Kidney capillary endothelial cell (primary cell): ENCODE measurements around the gene VARS2.
"Not testable (repeated sequence)": the region's sequence is repeated elsewhere in the genome, so short reads cannot be mapped to it uniquely, and the experiment has no call there.

Experiments used
- DNase-seq: peaks from one replicate; pipeline ENCODE4 v3.0.0-alpha.2; 2018; ENCODE audit warnings: low spot score

Gene VARS2

DNA sequence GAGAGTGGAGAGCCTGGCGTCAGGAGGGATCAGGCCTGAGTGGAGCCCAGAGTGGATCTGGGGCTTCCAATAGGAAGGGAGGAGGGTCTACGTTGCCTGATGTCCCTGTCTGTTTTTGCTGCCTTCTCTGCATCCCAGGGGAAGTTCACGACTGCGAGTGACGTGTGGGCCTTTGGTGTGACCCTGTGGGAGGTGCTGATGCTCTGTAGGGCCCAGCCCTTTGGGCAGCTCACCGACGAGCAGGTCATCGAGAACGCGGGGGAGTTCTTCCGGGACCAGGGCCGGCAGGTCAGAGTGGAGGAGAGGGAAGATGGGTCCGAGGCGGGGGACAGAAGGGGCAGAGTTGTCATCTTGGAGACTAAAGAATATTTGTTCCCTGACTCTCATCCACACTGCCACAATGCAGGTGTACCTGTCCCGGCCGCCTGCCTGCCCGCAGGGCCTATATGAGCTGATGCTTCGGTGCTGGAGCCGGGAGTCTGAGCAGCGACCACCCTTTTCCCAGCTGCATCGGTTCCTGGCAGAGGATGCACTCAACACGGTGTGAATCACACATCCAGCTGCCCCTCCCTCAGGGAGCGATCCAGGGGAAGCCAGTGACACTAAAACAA is 15.2 kb upstream of the VARS2 start:
- DNase-seq = no peak

DNA sequence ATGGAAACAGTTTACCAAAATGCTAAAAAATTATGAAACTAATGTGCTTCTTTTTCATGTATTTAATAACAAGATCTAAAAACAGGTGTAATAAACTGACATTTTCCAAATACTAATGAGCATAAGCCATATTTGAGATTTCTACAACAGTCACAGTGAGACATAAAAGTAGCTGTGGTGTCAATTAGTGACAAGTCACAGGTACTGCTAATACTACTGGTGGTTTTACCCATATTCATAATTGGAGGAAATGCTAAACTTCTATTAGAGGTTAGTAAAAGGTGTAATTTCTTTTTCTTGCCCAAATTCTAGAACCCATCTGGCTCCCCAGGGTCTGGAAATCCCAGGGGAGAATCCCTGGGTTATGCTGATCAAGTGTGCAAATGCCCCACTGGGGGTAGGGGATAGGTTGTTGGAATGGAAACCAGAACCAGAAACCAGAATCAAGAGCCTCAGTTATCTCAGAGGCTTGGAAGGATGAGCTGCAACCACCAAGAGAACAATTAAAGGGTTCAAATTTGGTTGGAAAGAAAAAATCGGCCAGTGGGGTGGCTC is 13.1 kb upstream of the VARS2 start:
- DNase-seq = no peak

DNA sequence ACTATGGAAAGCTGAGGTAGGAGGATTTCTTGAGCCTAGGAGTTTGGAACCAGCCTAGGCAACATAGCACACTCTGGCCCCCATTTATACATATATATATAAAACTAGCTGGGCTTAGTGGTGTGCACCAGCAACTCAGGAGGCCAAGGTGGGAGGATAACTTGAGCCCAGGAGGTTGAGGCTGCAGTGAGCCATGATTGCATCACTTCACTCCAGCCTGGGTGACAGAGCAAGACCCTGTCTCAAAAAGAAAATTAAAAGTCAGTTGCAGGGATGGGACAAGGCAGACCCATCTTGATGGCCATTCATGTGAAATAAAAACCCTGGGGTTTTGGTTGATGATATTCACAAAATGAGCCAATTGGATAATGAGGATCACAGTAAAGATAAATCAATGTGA is 12.6 kb upstream of the VARS2 start:
- no peak for DNase-seq

DNA sequence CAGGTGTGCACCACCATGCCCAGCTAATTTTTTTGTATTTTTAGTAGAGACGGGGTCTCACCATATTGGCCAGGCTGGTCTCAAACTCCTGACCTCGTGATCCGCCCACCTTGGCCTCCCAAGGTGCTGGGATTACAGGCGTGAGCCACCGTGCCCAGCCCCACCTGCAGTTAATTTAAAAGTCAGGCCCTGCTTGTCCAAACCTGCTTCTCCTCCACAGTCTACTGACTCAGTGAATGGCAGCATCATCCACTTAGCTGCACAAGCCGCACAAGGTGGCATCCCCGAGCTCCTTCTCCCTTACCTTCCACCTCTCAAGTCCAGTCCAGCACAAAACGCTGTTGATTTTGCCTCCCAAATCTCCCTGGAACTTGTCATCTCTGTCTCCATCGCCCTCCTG is 11.8 kb upstream of the VARS2 start:
- DNase-seq = not testable (repeated sequence)

DNA sequence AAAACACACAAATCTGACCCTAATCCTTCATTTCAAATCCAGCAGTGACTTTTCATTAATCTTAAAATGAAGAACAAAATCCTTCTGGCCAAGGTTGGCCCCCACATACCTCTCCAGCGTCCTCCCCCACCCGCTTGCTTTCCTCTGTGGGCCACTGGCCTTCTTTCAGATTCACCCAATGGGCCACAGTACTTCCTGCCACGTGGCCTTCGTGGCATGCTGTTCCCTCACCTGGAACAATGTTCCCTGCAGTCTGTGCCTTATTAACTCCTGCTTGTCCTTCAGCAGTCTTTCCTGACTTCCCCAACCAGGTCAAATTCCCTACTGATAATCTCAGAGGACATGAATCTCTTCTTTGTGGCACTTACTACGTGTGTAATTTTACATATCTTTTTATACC is 11.3 kb upstream of the VARS2 start:
- DNase-seq = no peak

DNA sequence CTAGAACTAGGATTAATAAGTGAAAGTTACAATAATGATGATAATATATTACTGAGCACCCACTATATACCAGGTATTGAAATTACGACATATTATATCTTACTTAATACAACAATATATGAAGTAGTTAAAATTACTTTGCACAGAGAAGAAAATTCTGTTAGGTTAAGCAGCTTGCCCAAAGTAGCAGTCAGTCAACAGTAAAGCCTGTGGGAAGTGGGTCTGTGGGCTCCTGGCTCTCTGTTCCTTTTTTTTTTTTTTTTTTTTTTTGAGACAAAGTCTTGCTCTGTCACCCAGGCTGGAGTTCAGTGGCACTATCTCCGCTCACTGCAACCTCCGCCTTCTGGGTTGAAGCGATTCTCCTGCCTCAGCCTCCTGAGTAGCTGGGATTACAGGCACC is 10.8 kb upstream of the VARS2 start:
- DNase-seq = no peak

DNA sequence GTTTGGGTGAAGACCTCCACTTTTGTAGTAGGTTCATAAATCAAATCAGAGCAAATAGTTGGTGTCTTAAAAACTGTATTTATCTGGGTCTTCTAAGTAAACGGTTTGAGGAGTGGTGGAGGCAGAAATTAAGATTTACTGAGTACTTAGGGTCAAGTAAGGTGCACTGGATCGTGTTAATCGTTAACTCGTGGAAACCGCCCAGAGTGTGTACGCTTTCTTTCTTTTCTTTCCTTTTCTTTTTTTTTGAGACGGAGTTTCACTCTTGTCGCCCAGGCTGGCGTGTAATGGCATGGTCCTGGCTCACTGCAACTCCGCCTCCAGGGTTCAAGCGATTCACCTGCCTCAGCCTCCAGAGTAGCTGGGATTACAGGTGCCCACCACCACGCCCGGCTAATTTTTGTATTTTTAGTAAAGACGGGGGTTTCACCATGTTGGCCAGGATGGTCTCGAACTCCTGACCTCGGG is 6.7 kb upstream of the VARS2 start:
- DNase-seq = not testable (repeated sequence)

DNA sequence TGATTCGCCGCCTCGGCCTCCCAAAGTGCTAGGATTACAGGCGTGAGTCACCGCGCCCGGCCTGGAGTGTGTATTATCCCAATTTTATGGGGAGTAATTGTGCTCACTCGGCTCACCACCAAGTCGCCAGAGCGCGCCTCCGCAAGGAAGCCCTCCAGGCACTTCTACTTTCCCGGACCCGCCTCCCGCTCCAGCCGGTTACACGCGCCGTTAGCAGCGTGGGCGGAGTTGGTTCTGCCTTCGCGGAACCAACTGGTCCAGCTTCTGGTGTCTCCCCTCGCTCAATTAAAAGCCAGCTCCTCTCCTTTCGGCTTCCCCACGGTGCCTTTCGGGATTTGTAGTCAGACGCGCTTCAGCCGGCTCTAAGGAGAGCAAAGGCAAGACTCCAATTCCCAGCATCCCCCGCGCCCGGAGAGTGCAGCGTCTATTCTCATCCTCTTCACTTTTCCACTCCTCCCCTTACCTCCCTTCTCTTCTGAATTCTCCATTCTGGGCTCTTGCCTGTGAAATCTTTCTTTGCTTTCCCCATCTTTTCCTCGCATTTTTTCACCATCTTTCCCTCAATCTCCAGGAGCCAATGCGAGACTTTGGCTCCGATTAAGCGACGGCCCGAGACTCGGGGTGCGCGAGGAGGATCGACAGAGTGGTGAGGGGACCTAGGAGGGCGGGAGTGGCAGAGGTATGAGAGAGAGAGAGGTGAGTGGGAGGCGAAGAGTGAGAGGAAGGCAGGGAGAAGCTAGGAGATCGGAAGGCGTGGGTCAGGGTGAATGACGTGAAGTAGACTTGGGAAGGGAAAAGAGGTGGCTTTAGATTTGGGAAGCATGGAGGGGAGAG is 6.1 kb upstream of the VARS2 start, which contains the start of gene GTF2H4:
Gene GTF2H4 (plus strand): TSS at position 450 of the 834 bp plus-strand sequence.
- DNase-seq = peak; percentile 95

DNA sequence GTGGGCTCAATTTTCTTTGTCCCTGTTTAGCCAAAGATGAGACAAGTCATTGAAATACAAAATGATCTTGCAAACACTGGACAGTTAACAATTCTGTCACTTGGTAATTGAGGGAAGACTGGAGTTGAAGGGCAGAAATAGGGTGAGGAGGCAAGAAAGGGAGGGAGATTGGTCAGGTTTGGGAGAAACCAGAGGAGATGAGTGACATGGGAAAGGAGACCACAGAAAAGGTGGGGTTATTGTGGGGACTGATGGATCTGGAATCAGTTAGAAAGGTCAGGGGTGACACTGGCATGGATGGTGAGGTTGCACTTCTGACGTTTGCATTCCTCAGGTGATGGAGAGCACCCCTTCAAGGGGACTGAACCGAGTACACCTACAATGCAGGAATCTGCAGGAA is 5.3 kb upstream of the VARS2 start:
- DNase-seq = no peak

DNA sequence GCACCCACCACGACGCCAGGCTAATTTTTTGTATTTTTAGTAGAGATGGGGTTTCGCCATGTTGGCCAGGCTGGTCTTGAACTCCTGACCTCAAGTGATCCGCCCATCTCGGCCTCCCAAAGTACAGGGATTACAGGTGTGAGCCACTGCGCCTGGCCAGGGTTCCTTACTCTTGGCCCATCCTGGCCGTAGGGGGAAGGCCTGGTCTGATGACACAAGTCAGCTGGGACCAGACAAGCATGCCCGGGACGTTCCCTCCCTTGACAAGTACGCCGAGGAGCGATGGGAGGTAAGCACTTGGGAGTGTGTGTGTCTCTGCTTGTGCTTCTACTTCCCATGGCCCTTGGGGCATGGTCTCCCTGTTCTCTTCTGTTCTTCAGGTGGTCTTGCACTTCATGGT is 3.6 kb upstream of the VARS2 start:
- DNase-seq = not testable (repeated sequence)

DNA sequence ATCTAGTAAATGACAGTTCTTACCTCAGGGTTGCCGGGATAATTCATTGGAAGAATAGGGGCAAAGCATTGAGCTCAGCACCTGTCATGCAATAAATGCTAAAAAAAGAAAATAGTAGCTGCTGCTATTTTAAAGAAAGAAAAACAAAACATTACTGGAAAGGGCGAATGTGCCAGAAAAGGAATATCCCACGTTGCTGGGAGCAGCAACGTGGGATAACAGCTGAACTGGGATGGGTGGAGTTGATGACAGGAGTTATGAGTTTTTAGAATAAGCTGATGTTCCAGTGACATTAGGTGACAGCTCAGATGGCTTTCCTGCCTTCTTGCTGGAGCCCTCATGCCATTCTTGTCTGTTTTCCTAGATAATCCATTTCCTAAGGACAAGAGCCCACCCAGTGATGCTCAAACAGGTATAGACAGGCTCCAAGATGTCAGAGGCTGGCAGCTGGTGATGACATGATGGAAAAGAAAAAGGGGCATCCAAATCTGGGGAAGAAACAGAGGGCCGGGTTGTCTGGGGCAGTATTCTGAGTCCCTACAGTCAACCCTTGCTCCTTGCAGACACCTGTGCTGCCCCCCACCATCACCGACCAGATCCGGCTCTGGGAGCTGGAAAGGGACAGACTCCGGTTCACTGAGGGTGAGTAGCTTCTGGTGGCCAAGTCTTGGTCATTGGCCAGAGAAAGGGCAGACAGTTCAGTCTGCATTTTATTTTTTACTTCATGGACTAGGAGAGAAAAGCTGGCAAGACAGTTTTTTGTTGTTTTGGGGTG is 1.1 kb upstream of the VARS2 start:
- DNase-seq = no peak

DNA sequence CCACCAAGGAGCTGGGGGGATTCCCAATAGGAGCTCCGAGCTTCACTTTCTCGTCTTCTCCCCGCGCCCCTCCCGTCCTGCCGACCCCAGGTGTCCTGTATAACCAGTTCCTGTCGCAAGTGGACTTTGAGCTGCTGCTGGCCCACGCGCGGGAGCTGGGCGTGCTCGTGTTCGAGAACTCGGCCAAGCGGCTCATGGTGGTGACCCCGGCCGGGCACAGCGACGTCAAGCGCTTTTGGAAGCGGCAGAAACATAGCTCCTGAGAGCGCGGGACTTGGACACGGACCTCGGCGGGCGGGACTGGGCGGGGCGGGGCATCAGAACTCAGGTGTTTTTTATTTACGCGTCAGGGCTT is 340 bp upstream of the VARS2 start:
- no peak for DNase-seq

DNA sequence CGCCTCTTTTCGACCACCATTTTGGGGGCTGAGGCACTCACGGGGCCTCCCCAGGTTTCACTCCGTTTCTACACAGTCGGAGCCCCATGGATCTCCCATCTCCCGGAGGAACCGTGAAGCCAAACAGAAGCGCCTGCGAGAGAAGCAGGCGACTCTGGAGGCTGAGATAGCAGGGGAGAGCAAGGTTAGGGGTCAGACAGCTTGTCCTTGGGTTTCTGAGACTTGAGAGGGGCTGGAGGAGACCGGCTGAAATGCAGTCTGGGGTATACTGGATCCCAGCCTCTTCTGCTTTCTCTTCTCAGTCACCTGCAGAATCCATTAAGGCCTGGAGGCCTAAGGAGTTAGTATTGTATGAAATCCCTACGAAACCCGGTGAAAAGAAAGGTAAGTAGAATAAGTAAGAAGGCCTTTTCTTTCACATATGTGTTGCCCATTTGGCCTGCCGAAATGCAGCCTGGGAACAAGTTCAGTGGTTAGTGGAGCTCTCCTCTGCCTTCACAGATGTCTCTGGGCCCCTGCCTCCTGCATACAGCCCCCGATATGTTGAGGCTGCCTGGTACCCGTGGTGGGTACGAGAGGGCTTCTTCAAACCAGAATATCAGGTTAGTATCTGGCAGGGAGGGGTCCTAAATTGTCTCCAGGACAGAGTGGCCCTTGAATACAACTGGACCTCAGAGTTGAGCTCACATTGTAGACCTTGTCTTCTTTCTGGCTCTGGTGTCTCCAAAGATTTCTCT is 984 bp downstream of the VARS2 start:
- DNase-seq = no peak

DNA sequence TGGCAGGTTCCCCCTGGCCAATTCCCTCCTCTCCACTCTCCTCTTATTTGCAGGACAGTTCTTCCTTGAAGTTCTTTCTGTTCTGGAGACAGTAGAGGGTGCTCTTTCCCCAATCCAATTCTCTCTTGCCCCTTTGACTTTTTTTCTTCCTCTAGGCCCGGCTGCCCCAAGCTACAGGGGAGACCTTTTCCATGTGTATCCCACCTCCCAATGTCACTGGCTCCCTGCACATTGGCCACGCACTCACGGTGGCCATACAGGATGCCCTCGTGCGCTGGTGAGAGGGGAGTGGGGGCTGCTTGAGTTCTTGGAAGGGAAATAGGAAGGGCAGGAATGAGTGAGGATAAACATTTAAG is 1.5 kb downstream of the VARS2 start:
- peak; percentile 52 for DNase-seq

DNA sequence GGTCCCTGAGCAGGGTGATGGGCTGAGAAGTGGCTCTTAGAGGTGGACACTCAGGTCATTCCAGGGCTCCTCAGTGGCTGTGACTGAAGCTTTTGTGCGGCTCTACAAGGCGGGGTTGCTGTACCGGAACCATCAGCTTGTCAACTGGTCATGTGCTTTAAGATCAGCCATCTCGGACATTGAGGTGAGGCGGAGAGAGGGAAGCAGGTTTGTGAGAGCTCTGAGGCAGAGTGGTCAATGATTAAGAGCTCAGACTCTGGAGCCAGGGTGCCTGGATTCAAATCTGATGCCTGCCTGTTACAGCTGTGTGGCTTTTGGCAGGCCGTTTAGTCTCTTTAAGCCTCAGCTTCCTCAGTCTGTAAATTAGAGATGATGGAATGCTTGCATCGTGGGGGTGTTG is 3.0 kb downstream of the VARS2 start:
- no peak for DNase-seq

DNA sequence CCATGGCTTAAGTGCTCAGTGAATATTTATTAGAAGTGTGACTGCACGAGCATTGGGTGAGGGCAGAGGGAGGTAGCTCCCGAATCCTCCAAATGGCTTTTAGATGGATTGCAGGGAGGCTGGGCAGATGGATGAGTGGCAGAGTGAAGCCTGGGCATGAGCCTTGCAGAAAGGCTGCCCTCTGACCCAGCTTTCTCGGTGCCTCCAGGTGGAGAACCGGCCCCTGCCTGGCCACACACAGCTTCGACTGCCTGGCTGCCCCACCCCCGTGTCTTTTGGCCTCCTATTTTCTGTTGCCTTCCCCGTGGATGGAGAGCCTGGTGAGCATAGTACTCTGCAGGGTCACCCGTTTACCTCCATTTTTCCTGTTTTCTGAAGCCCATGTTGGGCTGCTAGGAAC is 3.4 kb downstream of the VARS2 start:
- no peak for DNase-seq

DNA sequence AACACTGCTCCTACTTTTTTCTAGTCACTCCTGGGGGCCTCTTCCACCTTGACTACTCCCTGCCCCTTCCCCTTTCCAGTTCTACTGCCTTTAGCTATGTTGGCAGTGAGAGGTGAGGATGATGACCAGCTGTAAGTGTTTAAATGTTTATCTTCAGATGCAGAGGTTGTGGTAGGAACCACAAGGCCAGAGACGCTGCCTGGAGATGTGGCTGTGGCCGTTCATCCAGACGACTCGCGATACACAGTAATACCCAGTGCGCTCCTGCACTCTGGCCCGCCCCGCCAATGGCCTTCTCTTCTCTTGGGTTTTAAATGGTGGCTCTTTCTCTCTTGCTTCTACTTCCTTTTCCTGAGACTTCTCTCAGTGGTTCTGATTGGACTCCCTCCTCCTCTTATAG is 4.6 kb downstream of the VARS2 start:
- no peak for DNase-seq

DNA sequence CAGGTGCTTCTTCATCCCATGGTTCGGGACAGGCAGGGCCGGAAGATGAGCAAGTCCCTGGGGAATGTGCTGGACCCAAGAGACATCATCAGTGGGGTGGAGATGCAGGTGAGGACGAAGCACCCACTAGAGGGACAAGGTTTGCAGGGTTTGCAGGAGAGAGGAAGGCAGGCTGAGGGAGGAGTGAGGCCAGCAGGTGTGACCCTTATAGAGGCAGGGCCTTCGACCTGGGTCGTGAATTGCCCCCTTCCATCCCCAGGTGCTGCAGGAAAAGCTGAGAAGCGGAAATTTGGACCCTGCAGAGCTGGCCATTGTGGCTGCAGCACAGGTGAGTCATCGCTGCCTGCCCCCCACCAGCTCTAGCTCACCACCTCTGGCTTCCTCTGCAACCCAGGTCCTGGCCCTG is 8.4 kb downstream of the VARS2 start:
- no peak for DNase-seq

DNA sequence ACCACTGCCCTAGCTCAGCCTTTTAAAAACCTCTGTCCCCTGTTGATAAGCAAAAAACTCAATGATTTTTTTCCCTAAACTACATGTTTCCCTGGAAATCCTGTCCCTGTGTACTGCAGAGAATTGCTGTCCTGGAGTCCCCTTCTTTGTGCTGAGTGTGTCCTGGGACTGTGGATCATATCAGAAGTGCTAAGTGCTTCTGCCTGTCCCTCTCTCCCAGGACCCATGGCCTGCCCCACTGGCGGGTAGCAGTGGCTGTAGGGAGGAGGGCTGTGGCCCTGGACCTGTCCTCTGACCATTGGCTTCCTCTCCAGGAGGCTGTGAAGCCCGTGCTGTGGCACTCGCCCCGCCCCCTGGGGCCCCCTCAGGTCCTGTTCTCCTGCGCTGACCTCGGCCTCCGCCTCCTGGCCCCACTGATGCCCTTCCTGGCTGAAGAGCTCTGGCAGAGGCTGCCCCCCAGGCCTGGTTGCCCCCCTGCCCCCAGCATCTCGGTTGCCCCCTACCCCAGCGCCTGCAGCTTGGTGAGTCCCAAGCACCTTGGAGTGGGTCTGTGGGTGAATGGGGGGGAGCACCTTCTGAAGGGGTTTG is 10.1 kb downstream of the VARS2 start:
- not testable (repeated sequence) for DNase-seq

DNA sequence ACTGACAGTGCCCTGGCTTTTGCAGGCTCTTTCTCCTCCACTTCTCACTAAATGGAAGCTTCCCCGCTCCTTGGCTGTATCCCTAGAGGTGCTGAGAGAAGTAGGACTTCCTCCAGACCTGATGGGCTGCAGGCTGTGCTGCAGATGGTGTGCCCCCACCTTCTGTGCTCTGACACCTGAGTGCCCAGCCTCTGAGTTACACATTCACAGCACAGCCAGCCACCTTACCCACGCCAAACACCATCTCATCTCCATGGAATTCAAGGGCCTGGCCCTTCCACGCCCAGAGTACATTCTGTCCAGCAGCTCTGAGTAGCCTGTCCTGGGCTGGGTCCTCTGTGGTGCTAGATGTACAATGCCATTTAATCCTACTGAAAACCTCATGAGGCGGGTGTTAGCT is 12.6 kb downstream of the VARS2 start:
- DNase-seq = no peak

DNA sequence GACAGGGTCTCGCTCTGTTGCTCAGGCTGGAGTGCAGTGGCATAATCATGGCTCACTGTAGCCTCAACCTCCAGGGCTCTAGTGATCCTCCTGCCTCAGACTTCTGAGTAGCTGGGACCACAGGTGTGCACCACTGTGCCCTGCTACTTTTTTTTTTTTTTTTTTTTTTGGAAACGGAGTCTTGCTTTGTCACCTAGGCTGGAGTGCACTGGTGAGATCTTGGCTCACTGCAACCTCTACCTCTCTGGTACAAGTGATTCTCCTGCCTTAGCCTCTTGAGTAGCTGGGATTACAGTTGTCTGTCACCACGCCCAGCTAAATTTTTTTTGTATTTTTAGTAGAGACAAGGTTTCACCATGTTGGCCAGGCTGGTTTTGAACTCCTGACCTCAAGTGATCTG is 13.0 kb downstream of the VARS2 start:
- DNase-seq = not testable (repeated sequence)

DNA sequence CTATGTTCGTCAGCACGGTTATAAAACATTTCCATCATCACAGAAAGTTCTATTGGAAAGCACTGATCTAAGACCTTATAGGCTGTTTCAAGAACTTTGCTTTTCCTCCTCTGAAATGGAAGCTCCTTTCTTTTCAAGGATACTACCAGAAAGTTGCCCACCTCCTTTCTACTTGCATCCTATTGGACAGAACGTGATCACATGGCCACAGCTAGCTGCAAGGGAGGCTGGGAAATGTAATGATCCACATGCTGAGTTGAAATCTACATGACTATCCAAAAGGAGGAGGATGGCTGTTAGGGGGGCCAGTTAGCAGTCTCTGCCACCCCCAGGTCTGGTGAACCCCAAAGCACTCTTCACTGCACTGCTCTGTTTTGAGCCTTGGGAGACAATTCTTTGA is 14.6 kb downstream of the VARS2 start:
- DNase-seq = no peak
